IPS-18c (cell line): ENCODE results near the gene GDPD2.
"Not testable (repeated sequence)": the region's sequence is repeated elsewhere in the genome, so short reads cannot be mapped to it uniquely, and the experiment has no call there.

Experiments used
- H3K4me3 ChIP-seq: 2 replicates; pipeline ENCODE4 v1.7.0; 2013; ENCODE audit warnings: low read depth, mild to moderate bottlenecking, low read length, moderate library complexity; ENCODE audit not compliant: insufficient read depth
- H3K9me3 ChIP-seq: one replicate; pipeline ENCODE4 v1.6.1; 2013; ENCODE audit warnings: mild to moderate bottlenecking, low read length, moderate library complexity; ENCODE audit not compliant: control insufficient read depth, insufficient read depth

The GDPD2 gene, protein sequence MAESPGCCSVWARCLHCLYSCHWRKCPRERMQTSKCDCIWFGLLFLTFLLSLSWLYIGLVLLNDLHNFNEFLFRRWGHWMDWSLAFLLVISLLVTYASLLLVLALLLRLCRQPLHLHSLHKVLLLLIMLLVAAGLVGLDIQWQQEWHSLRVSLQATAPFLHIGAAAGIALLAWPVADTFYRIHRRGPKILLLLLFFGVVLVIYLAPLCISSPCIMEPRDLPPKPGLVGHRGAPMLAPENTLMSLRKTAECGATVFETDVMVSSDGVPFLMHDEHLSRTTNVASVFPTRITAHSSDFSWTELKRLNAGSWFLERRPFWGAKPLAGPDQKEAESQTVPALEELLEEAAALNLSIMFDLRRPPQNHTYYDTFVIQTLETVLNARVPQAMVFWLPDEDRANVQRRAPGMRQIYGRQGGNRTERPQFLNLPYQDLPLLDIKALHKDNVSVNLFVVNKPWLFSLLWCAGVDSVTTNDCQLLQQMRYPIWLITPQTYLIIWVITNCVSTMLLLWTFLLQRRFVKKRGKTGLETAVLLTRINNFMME

DNA sequence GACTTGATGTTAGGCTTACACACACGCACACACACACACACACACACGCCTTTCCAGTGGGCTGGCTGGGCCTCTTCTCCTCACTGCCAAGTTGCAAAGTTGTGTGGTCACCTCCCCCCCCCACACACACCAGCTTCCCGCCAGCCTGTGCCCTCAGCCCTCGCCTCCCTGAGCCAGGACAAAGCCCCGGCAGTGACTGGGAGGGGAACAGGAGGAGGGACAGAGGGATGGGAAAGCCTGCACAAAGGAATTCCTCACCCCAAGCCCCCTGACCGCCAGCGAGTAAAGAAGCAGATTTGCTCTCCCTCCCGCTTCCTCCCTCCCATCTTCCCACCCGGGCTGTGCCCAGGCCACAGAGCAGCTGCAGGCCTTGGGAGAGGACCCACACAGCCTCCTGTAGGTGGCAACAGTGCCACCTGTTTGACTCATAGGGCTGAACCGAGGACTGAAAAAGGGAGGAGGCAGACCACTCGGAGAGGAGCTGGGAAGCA, at the start of gene GDPD2:
Gene GDPD2, plus strand, starts transcription at position 464 of the 491 bp plus-strand sequence. CDS start 1,671 bp downstream, outside the sequence.
- Histone ChIP-seq H3K4me3 (peak within 1 kb of the TSS; percentile 57), H3K9me3 (peaks cover 9% of the 10 kb centered on the region)

DNA sequence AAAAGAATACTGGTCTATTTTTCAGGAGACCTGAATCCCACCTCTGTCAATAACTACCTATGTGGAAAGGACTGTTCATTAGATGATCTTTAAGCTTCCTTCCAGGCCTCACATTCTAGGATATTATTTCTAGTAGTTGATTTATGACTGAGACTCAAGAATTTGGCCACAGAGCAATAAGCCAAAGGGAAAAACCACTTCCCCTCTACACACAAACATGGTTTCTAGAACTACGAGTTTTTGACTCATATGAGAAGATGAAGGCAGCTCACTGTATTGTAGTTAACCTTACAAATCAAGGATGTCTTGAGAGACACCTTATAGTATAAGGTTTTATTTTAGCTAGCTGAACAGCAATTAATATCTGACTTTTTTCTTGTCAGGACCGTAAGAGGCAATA, 36.9 kb upstream of the GDPD2 start:
- Histone ChIP-seq H3K4me3 (no peak overlapping the region), H3K9me3 (no peaks in the 10 kb centered on the region)

DNA sequence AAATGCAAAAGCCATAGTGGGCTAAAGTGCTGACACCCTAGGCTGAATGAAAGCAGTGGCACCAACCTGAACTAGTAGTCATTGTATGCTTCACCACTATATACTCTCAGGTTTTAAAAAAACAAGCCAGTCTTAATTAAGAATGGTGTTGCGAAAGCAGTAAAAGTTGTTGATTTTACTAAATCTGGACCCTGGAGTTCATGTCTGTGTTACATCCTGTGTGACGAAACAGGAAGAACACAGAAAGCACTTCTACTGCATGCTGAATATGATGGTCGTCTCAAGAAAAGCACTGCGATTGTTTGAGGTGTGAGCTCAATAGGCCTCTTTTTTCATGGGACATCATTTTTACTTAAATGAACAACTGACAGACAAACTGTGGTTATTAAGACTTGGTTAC, 24.2 kb upstream of the GDPD2 start:
- peaks cover 3% of the 10 kb centered on the region for H3K9me3 ChIP-seq
- H3K4me3 ChIP-seq = no peak overlapping the region

DNA sequence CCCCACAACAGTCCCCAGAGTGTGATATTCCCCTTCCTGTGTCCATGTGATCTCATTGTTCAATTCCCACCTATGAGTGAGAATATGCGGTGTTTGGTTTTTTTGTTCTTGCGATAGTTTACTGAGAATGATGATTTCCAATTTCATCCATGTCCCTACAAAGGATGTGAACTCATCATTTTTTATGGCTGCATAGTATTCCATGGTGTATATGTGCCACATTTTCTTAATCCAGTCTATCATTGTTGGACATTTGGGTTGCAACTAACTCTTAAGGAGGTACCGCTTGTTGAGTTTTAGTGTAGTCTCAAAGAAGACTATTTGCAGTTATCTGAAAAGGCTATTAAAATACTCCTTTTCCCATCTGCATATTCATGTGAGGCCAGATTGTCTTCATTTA, 22.9 kb upstream of the GDPD2 start:
- H3K9me3 ChIP-seq, H3K4me3 ChIP-seq: not testable (repeated sequence)

DNA sequence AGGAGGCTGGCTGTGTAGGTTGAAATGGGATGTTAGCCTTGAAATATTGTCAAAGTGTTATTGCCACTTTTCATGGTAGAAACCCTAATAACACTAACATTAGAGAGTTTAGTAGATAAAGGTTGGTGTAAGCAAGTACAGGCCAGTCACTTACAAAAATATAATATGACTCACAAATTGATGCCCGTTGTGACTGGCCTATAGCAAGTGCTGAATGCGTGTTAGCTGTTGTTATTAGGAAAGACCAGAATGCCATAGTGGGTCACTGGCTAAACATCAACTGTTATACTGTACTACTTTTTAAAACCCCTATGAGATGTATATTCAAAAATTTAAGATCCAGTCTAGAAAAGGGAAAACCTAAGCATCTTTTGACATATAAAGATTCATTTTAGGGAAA, 20.4 kb upstream of the GDPD2 start:
- Histone ChIP-seq H3K4me3 (no peak overlapping the region), H3K9me3 (no peaks in the 10 kb centered on the region)

DNA sequence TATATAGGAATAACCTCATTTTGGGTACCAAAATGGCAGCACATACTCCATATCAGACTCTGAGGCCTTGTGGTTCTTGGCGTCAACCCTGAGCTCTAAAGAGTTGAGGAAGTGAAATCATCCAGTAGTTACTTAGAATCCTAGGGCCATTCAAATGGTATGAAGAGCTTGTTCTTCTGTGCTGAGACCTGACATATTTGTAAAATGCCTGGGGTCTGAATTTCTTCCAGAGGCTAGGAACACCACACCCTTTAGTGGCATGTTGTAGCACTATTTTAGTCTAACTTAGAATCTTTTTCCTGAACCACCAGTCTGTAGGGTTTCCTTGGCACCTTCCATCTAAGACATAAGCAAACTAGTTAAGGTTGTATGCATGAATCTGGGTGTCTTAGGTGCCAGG, 18.1 kb upstream of the GDPD2 start:
- H3K4me3 ChIP-seq = no peak overlapping the region
- no peaks in the 10 kb centered on the region for H3K9me3 ChIP-seq

DNA sequence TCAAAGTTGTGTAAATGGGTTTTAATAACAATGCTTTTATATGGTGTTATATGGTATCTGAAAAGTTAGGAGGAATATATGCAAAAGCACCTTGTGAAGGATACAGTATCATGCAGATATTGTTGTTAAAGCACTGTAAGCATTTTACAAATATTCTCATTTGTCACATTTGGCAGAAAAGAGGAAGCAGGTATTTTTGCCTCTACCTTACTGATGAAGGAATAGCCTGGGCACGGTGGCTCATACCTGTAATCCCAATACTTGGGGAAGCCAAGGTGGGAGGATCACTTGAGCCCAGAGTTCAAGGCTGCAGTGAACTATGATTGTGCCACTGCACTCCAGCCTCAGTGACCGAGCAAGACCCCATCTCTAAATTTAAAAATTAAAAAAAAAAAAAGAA, 12.2 kb upstream of the GDPD2 start:
- Histone ChIP-seq H3K9me3 (peaks cover 5% of the 10 kb centered on the region), H3K4me3 (no peak overlapping the region)

DNA sequence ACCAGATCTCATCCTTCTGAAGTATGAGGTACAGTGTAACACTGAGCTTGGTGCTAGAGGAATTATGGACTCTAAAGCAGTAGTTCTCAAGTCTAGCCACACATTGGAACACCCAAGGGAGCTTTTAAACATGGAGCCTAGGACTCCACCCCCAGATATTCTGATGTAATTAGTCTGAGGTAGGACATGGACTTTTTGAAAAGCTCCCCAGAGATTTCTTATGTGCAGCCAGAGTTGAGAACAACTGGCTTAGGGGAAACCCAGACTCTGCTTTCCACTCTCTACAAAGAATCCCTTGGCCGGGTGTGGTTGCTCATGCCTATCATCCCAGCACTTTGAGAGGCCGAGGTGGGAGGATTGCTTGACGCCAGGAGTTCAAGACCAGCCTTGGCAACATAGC, 11.6 kb upstream of the GDPD2 start:
- peaks cover 5% of the 10 kb centered on the region for H3K9me3 ChIP-seq
- no peak overlapping the region for H3K4me3 ChIP-seq

DNA sequence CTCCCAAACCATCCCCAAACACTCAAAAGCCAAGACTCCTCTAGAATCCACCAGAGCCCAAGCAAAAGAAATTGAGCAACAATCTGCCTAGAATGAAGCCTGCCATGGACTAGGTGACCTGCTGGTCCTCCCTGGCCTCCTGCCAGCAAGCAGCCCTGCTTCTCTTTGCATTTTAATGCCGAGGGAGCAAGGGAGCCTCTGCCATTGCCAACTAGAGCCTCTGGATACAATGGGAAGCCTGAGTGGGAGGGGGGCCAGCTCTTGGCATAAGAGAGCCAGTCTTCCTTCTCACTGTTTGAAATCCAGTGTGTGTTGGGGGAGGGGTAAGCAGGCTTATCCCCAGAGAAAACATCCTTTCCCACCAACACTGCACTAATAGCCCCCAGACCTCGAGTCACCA, 1.5 kb upstream of the GDPD2 start:
- H3K9me3 ChIP-seq = peaks cover 9% of the 10 kb centered on the region
- no peak overlapping the region for H3K4me3 ChIP-seq

DNA sequence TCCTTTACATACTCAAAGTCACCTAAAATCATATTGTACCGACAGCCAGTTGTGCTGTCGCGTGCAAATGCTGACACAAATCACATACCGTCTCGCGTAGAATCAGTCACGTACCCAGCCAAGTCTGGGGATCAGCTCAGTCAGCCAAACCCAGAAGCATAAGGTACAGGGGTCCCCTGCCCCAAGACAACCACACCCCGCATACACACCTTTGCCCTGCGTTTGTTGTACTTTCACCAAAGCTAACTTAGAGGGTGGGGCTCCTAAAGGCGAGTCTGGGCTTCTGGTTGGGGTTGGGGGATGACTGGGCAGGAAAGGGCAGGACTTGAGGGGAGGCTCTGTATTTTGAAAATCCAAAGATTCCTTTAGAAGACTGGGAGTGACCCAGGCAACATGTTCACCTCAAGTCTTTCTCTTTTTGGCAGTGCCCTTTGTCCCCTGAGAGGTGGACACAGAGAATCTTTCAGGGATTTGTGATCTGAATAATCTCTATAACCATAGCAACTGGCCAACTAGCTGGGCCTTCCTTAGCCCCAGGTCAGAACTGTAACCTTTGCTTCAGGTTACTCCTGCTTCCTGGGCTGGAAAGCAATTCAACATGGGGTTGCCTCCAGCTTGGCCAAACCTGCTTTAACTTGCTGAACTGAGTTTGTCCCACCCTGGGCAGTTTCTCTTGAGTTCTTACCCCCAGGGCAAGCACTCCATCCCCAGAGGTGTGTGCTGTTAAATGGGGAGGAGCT, 992 bp downstream of the GDPD2 start:
- Histone ChIP-seq H3K4me3 (peak overlapping the region; percentile 57), H3K9me3 (peaks cover 9% of the 10 kb centered on the region)

DNA sequence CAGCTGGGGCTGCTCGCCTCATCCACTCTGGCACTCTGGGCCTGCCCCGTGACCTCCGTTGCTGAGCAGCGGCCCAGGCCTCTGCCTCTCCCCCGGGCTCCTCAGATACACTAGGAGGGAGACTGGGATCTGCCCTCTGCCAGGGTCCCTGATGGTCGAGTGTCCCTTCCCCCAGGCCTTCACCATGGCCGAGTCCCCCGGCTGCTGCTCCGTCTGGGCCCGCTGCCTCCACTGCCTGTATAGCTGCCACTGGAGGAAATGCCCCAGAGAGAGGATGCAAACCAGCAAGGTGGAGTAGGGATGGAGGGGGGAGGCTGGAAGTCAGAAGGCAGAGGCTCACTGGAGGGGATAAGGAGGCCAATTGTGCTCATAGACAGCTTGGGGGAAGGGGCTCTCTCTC, 1.7 kb downstream of the GDPD2 start:
- peaks cover 9% of the 10 kb centered on the region for H3K9me3 ChIP-seq
- H3K4me3 ChIP-seq = peak overlapping the region; percentile 9; the same call in 1 of the 2 replicates

DNA sequence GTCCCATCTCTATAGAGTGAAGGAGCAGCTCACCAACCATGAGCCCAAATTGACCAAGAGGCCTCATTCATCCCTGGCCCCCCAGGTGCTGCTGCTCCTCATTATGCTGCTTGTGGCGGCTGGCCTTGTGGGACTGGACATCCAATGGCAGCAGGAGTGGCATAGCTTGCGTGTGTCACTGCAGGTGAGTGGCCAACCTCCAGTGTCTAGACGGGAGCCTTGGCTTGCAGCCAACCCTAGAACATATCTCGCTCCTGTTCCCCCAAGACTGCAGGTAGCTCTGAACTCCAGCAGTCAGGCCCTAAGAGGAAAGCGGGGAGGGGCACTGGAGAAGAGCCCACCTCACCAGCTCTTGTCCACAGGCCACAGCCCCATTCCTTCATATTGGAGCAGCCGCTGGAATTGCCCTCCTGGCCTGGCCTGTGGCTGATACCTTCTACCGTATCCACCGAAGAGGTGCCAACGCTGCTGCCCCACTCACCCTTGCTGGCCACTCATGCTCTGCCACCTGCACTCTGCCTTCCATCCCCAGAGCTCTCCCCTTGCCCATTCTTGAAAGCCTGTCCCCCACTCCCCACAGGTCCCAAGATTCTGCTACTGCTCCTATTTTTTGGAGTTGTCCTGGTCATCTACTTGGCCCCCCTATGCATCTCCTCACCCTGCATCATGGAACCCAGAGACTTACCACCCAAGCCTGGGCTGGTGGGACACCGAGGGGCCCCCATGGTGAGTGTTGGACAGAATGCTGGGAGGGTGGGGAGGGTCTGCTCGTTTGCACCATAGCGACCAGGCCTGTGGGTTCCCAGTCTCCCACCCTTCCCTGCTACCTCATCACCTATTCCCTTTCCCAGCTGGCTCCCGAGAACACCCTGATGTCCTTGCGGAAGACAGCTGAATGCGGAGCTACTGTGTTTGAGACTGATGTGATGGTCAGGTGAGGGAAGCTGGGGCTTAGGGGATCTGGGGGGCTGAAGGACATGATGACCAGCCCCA, 3.5 kb downstream of the GDPD2 start:
- Histone ChIP-seq H3K4me3 (no peak overlapping the region), H3K9me3 (peaks cover 14% of the 10 kb centered on the region)

DNA sequence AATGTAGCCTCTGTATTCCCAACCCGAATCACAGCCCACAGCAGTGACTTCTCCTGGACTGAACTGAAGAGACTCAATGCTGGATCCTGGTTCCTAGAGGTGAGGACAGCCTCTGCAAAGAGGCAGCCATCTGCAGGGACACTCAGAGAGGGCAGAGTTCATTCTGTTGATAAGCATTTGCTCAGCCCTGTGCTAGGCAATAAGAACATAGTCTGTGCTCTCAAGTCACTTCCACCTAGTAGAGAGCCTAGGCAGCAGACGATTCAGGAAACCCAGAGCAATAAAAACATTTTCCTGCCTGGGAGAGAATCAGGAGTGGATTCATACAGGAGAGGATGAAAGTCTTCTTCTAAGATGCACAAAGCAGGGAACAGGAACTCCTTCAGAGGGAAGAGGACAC, 4.3 kb downstream of the GDPD2 start:
- Histone ChIP-seq H3K4me3 (no peak overlapping the region), H3K9me3 (peaks cover 14% of the 10 kb centered on the region)

DNA sequence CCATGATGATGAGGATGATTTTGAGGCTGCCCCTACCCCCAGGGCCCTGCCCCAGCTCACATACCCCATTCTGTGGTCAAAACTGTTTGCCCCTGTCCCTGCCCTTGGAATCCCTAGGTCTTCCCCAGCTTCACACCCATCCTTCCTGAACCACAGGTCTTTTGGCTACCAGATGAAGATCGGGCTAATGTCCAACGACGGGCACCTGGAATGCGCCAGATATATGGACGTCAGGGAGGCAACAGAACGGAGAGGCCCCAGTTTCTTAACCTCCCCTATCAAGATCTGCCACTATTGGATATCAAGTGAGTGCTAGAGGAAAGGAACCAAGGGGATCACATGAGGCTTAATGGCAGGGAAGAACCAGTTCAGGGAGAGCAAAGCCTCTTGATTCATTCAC, 6.6 kb downstream of the GDPD2 start:
- H3K4me3 ChIP-seq = no peak overlapping the region
- H3K9me3 ChIP-seq = peaks cover 5% of the 10 kb centered on the region

DNA sequence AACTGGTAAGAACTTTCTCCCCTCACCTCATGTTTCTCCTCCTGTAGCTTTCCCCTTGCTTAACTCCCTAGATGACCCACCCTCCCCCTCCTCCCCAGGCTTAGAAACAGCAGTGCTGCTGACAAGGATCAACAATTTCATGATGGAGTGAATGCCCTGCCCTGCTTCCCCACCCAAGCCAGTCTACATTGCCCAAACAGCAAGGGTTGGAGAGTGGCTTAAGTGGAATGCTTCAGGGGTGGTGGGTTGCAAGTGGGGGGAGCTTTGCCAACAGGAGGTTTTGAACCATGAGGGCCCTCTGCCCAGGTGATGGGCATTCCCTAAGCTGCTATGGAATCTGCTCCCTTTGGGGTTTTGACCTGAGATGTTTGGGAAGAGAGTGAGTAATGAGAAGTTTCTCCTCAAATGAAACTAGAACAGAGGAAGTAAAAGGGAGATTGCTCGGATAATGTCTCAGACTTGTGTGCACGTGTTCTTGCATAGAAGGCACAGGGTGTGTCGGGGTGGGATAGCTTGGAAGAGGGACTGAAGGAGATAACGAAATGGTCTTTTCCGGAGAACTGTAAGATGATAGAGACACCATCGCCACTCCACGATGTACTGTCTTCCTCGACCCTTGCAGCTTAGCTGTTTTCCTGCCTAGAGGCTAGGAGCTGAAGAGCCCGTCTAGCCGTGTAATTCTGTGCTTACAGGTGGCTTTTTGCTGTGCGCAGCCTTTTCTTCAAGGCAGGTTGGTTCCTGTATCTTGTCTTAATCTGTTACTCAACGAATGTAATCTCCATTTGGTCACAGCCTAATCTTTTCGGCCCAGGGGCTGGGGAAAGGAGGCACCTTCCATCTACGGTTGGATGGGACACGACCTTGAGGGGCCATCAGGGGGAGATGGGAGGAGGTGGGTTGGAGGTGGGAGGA, 10.1 kb downstream of the GDPD2 start:
- Histone ChIP-seq H3K9me3 (peaks cover 8% of the 10 kb centered on the region), H3K4me3 (peak overlapping the region; percentile 16; the same call in 1 of the 2 replicates)

DNA sequence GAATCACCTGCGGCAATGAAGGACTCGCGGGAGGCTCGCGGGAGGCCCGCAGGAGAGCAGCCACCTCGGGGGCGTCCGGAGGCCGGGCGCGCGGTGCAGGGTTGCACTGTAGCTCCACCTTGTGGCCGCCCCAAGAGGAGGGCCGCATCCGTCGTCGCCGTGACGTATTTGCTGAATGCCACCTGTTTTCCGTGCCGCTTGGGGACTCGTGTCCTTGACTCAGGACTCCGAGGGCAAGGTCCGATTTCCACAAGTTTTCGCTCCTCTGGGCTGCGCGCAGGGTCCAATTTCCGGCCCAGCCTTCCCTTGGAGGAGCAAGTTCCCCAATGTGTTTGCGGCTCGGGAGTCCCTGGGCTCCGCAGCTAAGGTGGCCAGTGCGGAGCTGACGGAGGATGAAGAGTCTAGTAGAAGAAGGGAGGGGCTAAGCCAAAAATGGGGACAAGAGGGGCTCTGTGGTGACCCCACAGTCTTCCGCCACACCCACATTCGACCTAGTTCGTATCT, 10.8 kb downstream of the GDPD2 start:
- Histone ChIP-seq H3K4me3 (peak overlapping the region; percentile 53; the same call in 1 of the 2 replicates), H3K9me3 (peaks cover 8% of the 10 kb centered on the region)
